PFSK-1 (cell line): ENCODE data around the gene DHRSX.

Experiments
- FOXP2 ChIP-seq: optimal IDR thresholded peaks from 2 replicates; pipeline ENCODE3; 2011; ENCODE audit warnings: borderline replicate concordance, control low read depth, inconsistent platforms; ENCODE audit not compliant: insufficient read depth; ENCODE audit errors: extremely low read length, extremely low read depth
- POLR2AphosphoS5 ChIP-seq: IDR thresholded peaks from 2 replicates; pipeline ENCODE4 v1.6.1; 2012; ENCODE audit warnings: low read depth, mild to moderate bottlenecking, control low read depth, low read length, moderate library complexity
- SIN3A ChIP-seq: IDR thresholded peaks from 2 replicates; pipeline ENCODE4 v1.6.1; 2012; ENCODE audit warnings: mild to moderate bottlenecking, low read length, moderate library complexity, borderline replicate concordance; ENCODE audit not compliant: insufficient read depth
- TAF1 ChIP-seq: IDR thresholded peaks from 2 replicates; pipeline ENCODE4 v1.6.1; 2012; ENCODE audit warnings: low read length, control low read depth, borderline replicate concordance; ENCODE audit not compliant: insufficient read depth
- TF ChIP-seq, protein P1 (sequence below), 2 experiments: IDR thresholded peaks; 2 replicates each; pipeline versions ENCODE4 v1.6.1 to v1.8.0; 2011 to 2012; ENCODE audit warnings: low read depth in 2 of 2, low read length in 2 of 2, control low read depth in 1 of 2, inconsistent platforms in 1 of 2, mild to moderate bottlenecking in 1 of 2, moderate library complexity in 1 of 2; ENCODE audit not compliant: insufficient read depth in 1 of 2

DHRSX gene

DNA sequence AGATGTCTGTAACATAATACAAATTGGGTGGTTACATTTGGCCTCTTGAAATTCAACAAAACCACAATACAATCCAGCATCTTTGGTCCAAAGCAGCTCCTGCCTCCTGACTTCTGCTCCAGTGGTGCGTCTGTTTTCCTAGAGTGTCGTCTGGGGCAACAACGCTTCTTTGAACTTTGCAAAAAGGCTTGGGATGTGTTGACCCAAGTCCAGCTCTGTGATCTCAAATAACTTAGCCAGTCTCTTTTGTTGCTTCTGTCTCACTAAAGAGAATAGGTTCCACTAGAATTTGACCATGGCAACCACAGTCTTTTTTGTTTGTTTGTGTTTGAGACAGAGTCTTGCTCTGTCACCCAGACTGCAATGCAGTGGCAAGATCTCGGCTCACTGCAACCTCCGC is 324.0 kb downstream of the DHRSX start:
- TF ChIP-seq POLR2AphosphoS5 (no peak), FOXP2 (no peak), TAF1 (no peak), SIN3A (no peak)
- TF ChIP-seq, protein P1, sequence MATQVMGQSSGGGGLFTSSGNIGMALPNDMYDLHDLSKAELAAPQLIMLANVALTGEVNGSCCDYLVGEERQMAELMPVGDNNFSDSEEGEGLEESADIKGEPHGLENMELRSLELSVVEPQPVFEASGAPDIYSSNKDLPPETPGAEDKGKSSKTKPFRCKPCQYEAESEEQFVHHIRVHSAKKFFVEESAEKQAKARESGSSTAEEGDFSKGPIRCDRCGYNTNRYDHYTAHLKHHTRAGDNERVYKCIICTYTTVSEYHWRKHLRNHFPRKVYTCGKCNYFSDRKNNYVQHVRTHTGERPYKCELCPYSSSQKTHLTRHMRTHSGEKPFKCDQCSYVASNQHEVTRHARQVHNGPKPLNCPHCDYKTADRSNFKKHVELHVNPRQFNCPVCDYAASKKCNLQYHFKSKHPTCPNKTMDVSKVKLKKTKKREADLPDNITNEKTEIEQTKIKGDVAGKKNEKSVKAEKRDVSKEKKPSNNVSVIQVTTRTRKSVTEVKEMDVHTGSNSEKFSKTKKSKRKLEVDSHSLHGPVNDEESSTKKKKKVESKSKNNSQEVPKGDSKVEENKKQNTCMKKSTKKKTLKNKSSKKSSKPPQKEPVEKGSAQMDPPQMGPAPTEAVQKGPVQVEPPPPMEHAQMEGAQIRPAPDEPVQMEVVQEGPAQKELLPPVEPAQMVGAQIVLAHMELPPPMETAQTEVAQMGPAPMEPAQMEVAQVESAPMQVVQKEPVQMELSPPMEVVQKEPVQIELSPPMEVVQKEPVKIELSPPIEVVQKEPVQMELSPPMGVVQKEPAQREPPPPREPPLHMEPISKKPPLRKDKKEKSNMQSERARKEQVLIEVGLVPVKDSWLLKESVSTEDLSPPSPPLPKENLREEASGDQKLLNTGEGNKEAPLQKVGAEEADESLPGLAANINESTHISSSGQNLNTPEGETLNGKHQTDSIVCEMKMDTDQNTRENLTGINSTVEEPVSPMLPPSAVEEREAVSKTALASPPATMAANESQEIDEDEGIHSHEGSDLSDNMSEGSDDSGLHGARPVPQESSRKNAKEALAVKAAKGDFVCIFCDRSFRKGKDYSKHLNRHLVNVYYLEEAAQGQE (IDR thresholded peaks at IDR 0.05; ENCODE audit: insufficient read depth in 1 of 2, low read depth in 2 of 2, low read length in 2 of 2), result no peak

DNA sequence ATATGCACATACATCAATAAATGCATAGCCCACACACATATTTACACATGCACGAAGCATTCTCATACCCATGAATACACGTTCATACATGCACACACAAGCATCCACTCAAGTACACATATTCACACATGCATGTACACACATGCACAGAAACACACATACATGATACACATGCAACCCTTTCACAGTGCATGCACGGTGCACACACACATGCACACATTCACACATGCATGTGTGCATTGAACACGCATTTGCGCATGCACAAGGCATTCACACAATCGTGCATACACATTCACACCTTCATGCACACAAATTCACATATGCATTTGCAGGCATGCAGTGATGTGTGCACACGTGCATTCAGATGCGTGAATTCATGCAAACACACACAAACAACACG is 324.5 kb downstream of the DHRSX start:
- TF ChIP-seq SIN3A, result no peak
- no peak for TF ChIP-seq POLR2AphosphoS5
- TF ChIP-seq, protein P1 (IDR thresholded peaks at IDR 0.05; ENCODE audit: insufficient read depth in 1 of 2, low read depth in 2 of 2, low read length in 2 of 2), result no peak

DNA sequence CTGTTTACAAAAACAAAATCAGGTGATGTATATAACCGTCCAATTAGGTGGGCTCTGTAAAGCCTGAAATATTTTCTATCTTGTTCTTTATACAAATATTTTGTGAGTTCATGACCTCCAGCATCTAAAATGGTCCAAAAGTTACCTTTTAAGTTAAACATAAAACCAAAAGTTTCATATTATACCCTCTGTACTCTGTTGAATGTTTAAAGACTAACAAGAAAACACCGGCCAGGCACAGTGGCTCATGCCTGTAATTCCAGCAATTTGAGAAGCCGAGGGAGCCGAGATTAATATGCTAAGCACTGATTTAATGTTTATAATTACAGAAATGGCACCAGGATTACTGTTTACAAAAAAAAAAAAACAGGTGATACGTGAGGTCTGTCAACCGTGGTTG is 328.4 kb downstream of the DHRSX start:
- TF ChIP-seq TAF1, result no peak
- TF ChIP-seq, protein P1 (IDR thresholded peaks at IDR 0.05; ENCODE audit: insufficient read depth in 1 of 2, low read depth in 2 of 2, low read length in 2 of 2), result no peak
- no peak for TF ChIP-seq POLR2AphosphoS5
- TF ChIP-seq FOXP2, result no peak
- no peak for TF ChIP-seq SIN3A
